Sigmoid colon (tissue), 4 donors: ENCODE results near the gene MAP2.

Experiments used
- EP300 ChIP-seq, 4 donors: sonication (generic); formaldehyde crosslinking; IDR thresholded peaks; one replicate each; pipeline ENCODE4 v1.6.1; 2017; ENCODE audit warnings: antibody characterized with exemption in 4 of 4
- POLR2A ChIP-seq, 2 donors: fragments of 450-650 bp; IDR thresholded peaks; one replicate each; pipeline ENCODE4 v1.6.1; 2016; ENCODE audit warnings: antibody characterized with exemption in 2 of 2, mild to moderate bottlenecking in 2 of 2, moderate library complexity in 2 of 2
- POLR2AphosphoS5 ChIP-seq, 4 donors: sonication (generic); formaldehyde crosslinking; IDR thresholded peaks; one replicate each; pipeline ENCODE4 v1.6.1; 2017; ENCODE audit warnings: antibody characterized with exemption in 4 of 4
- TF ChIP-seq, protein P1 (sequence below), 4 experiments: fragments of 450-650 bp in 3 of 4; fragments of 200-600 bp in 1 of 4; IDR thresholded peaks; one replicate each; pipeline ENCODE4 v1.5.1; 2016 to 2019; ENCODE audit warnings: antibody characterized with exemption in 4 of 4, mild to moderate bottlenecking in 3 of 4, moderate library complexity in 2 of 4

DNA sequence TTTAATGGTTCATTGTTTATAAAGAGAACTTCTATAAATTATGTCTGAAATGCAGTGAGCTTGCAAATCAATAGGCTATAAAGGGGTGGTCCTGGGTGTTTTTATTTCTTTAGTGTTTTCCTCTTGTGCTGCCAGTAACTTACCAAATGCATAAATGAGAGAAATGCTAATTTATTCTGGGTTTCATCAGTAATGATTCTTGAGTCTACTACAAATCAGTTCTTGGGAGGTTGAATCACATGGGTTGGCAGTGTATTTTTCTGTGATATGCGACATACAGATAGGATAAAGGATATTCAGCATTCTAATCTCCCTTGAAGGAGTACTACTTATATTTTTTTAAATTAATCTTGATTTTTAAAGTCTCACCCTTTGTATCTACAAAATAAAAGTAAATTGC is 177.7 kb downstream of the MAP2 start:
- TF ChIP-seq POLR2AphosphoS5 (IDR thresholded peaks at IDR 0.05) (no peak), EP300 (IDR thresholded peaks at IDR 0.05) (no peak), POLR2A (IDR thresholded peaks at IDR 0.05) (no peak)
- TF ChIP-seq, protein P1, sequence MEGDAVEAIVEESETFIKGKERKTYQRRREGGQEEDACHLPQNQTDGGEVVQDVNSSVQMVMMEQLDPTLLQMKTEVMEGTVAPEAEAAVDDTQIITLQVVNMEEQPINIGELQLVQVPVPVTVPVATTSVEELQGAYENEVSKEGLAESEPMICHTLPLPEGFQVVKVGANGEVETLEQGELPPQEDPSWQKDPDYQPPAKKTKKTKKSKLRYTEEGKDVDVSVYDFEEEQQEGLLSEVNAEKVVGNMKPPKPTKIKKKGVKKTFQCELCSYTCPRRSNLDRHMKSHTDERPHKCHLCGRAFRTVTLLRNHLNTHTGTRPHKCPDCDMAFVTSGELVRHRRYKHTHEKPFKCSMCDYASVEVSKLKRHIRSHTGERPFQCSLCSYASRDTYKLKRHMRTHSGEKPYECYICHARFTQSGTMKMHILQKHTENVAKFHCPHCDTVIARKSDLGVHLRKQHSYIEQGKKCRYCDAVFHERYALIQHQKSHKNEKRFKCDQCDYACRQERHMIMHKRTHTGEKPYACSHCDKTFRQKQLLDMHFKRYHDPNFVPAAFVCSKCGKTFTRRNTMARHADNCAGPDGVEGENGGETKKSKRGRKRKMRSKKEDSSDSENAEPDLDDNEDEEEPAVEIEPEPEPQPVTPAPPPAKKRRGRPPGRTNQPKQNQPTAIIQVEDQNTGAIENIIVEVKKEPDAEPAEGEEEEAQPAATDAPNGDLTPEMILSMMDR (IDR thresholded peaks at IDR 0.05), result no peak
